Breast epithelium (tissue), 3 donors: ENCODE results near the gene INSYN2B.

Experiments used
- CTCF ChIP-seq, 3 donors: fragments of 450-650 bp; IDR thresholded peaks; one replicate each; pipeline ENCODE4 v1.5.1; 2016 to 2017; ENCODE audit warnings: antibody characterized with exemption in 3 of 3, mild to moderate bottlenecking in 3 of 3, moderate library complexity in 3 of 3
- POLR2A ChIP-seq: fragments of 450-650 bp; IDR thresholded peaks from one replicate; pipeline ENCODE4 v1.6.1; 2016; ENCODE audit warnings: antibody characterized with exemption, mild to moderate bottlenecking, moderate library complexity
- POLR2AphosphoS5 ChIP-seq, 3 donors: sonication (generic); formaldehyde crosslinking; IDR thresholded peaks; one replicate each; pipeline ENCODE4 v1.6.1; 2017; ENCODE audit warnings: antibody characterized with exemption in 3 of 3

GRCh38 chr5:169999621-170000020, 19.3 kb upstream of the INSYN2B start:
- no peak for TF ChIP-seq CTCF (IDR thresholded peaks at IDR 0.05)
- no peak for TF ChIP-seq POLR2A
- TF ChIP-seq POLR2AphosphoS5 (IDR thresholded peaks at IDR 0.05) = no peak
